HepG2 (cell line): Measurements from ENCODE around the gene LYST. TPM values are rescaled to one million over a fixed set of nuclear protein-coding genes. Genes with fewer than 3 reads are reported as not detected.

ENCODE experiments used
- ATAC-seq: fragments of 200-7000 bp; cut with Tn5 transposase; 3 replicates; pipeline ENCODE4 v1.9.1; 2020; ENCODE audit warnings: mild to moderate bottlenecking, moderate library complexity
- BruUV-seq: library from RNA; stranded (reverse); fragments of 400-500 nt; replicated peaks from 2 replicates; lab custom pipeline; 2021; lab: Mats Ljungman, UMichigan
- CTCF ChIA-PET: fragments of 300-600 bp; formaldehyde crosslinking; extraction: SDS; loops from one replicate; lab custom pipeline; 2021; ENCODE audit warnings: low total read pairs, inconsistent platforms, low intra/inter-chr PET ratio; lab: Yijun Ruan, JAX
- POLR2A ChIA-PET: fragments of 350-600 bp; sonication (Branson Sonifier 250); formaldehyde crosslinking; loops from one replicate; lab custom pipeline; 2020; ENCODE audit warnings: antibody characterized with exemption, inconsistent platforms; lab: Yijun Ruan, JAX
- DNase-seq: peaks from one replicate; pipeline ENCODE4 v3.0.0-alpha.2; 2015; ENCODE audit warnings: low spot score
- FAIRE-seq: peaks from 3 replicates; lab custom pipeline; 2011; peaks lifted over from hg19 to GRCh38; lab: Jason Lieb, UNC
- H2AFZ ChIP-seq: one replicate; pipeline ENCODE4 v1.6.1; 2011; ENCODE audit warnings: low read length, inconsistent platforms
- H3K27ac ChIP-seq: fragments of 300-600 bp; 3 replicates; pipeline ENCODE4 v1.8.0; 2011; ENCODE audit warnings: mixed run types, mild to moderate bottlenecking, mixed read lengths, low read length, inconsistent platforms; ENCODE audit not compliant: insufficient read depth; ENCODE audit errors: extremely low read length
- H3K27me3 ChIP-seq, 2 experiments: fragments of 200-600 bp in 1 of 2; 2 replicates in 1 of 2; 3 replicates in 1 of 2; pipeline versions ENCODE4 v1.6.0 to v1.8.0; 2011; ENCODE audit warnings: low read length in 2 of 2, mild to moderate bottlenecking in 2 of 2, moderate library complexity in 2 of 2, inconsistent platforms in 1 of 2; ENCODE audit not compliant: insufficient read depth in 2 of 2, control insufficient read depth in 1 of 2
- H3K36me3 ChIP-seq, 2 experiments: fragments of 200-600 bp in 1 of 2; replicated peaks in 1 of 2; 2 replicates in 1 of 2; 3 replicates in 1 of 2; pipeline versions ENCODE4 v1.5.1 to v1.8.0; 2011; ENCODE audit warnings: low read length in 2 of 2, inconsistent platforms in 1 of 2; ENCODE audit not compliant: insufficient read depth in 2 of 2, control insufficient read depth in 1 of 2
- H3K4me1 ChIP-seq: 2 replicates; pipeline ENCODE4 v1.5.1; 2012; ENCODE audit warnings: low read length, inconsistent platforms; ENCODE audit not compliant: insufficient read depth
- H3K4me2 ChIP-seq: 2 replicates; pipeline ENCODE4 v1.6.0; 2011; ENCODE audit warnings: low read depth, low read length, inconsistent platforms
- H3K4me3 ChIP-seq, 3 experiments: fragments of 200-600 bp in 1 of 3; sonication (generic), shearing (Covaris generic) in 1 of 3; replicated peaks in 1 of 3; 2 replicates each; pipeline ENCODE4 v1.5.1; 2011 to 2016; ENCODE audit warnings: low read length in 3 of 3, inconsistent platforms in 2 of 3, low read depth in 2 of 3, mild to moderate bottlenecking in 2 of 3, control low read depth in 1 of 3, mixed read lengths in 1 of 3; ENCODE audit not compliant: insufficient read depth in 1 of 3
- H3K79me2 ChIP-seq: one replicate; pipeline ENCODE4 v1.6.1; 2011; ENCODE audit warnings: low read length, inconsistent platforms; ENCODE audit not compliant: insufficient read depth
- H3K9ac ChIP-seq: 2 replicates; pipeline ENCODE4 v1.6.0; 2011; ENCODE audit warnings: mild to moderate bottlenecking, low read depth, low read length, inconsistent platforms; ENCODE audit not compliant: insufficient read depth
- H3K9me3 ChIP-seq: 2 replicates; pipeline ENCODE4 v1.5.1; 2012; ENCODE audit warnings: mild to moderate bottlenecking, low read length
- H4K20me1 ChIP-seq: 2 replicates; pipeline ENCODE4 v1.6.0; 2011; ENCODE audit warnings: inconsistent platforms, mild to moderate bottlenecking, low read length, moderate library complexity; ENCODE audit not compliant: insufficient read depth
- EHMT2 ChIP-seq: fragments of 200-600 bp; sonication (generic); IDR thresholded peaks from 2 replicates; pipeline ENCODE4 v1.7.0; 2017; ENCODE audit warnings: antibody characterized with exemption, low read depth, low read length, borderline replicate concordance
- SNAPC4 ChIP-seq: sonication (generic); formaldehyde crosslinking; IDR thresholded peaks from 2 replicates; pipeline ENCODE4 v1.4.0; 2020; ENCODE audit warnings: mild to moderate bottlenecking, missing genetic modification reagents
- SNRNP70 ChIP-seq: fragments of 200-400 bp; formaldehyde crosslinking; IDR thresholded peaks from 2 replicates; pipeline ENCODE4 v1.6.1; 2017; ENCODE audit warnings: mild to moderate bottlenecking, low read depth, low read length, moderate library complexity
- U2AF1 ChIP-seq: fragments of 200-400 bp; formaldehyde crosslinking; optimal IDR thresholded peaks from 2 replicates; pipeline ENCODE3; 2017; ENCODE audit warnings: mild to moderate bottlenecking, low read depth, low read length
- ZNF639 ChIP-seq: conservative IDR thresholded peaks from 2 replicates; pipeline ENCODE4 v1.6.1; 2018; ENCODE audit warnings: missing genetic modification reagents
- ZNF790 ChIP-seq: sonication (generic); formaldehyde crosslinking; IDR thresholded peaks from 2 replicates; pipeline ENCODE4 v1.8.0; 2022; ENCODE audit warnings: missing genetic modification reagents, mild to moderate bottlenecking, borderline replicate concordance
- ZSCAN9 ChIP-seq: IDR thresholded peaks from 2 replicates; pipeline ENCODE4 v1.6.1; 2016; ENCODE audit warnings: borderline replicate concordance
- WGBS: methylation state at CpG from one replicate; pipeline ENCODE4 v1.1.6; 2017; ENCODE audit warnings: low lambda C conversion rate; 5-methylcytosine and 5-hydroxymethylcytosine counted together
- in situ Hi-C: cut with HindIII; loops from 2 replicates; pipeline ENCODE4 v1.10.0; 2017; ENCODE audit warnings: low pct_unique_long_range_greater_than_20kb; ENCODE audit not compliant: extremely low pct_ligation_motif_present
- intact Hi-C: fragments of 100-400 bp; cut with micrococcal nuclease; formaldehyde crosslinking; loops from one replicate; pipeline ENCODE4 v1.10.0; 2022; ENCODE audit not compliant: unreplicated experiment
- polyA plus RNA-seq, 8 experiments: library from polyadenylated mRNA; depleted of rRNA in 3 of 8; stranded (reverse) in 7 of 8; unstranded in 1 of 8; fragments of >200 nt; fragmentation: Illumina TruSeq in 4 of 8; extraction: Trizol in 4 of 8; gene quantifications; 2 replicates each; pipeline versions ENCODE4 v1.2.1 to v1.2.3, GENCODE V29; 2011 to 2016; ENCODE audit warnings: low read depth in 4 of 8, missing spikeins in 1 of 8, mixed read lengths in 1 of 8; ENCODE audit not compliant: insufficient read depth in 1 of 8
- total RNA-seq, 5 experiments: library from RNA; depleted of rRNA; stranded (reverse); fragments of >200 nt; fragmentation: Illumina TruSeq; extraction: Trizol; gene quantifications; 2 replicates each; pipeline ENCODE4 v1.2.3, GENCODE V29; 2016; ENCODE audit warnings: low read depth in 1 of 5
- TF ChIP-seq, protein P1 (sequence below): sonication (generic); formaldehyde crosslinking; IDR thresholded peaks from 2 replicates; pipeline ENCODE4 v1.4.0; 2020; ENCODE audit warnings: missing genetic modification reagents, borderline replicate concordance

Gene LYST
- total and polyA plus RNA-seq, 2 of the 13 experiments (the other 11 are each of a cell fraction or from before 2014, with no cell fraction given) = 0.91 to 2.5 TPM

DNA sequence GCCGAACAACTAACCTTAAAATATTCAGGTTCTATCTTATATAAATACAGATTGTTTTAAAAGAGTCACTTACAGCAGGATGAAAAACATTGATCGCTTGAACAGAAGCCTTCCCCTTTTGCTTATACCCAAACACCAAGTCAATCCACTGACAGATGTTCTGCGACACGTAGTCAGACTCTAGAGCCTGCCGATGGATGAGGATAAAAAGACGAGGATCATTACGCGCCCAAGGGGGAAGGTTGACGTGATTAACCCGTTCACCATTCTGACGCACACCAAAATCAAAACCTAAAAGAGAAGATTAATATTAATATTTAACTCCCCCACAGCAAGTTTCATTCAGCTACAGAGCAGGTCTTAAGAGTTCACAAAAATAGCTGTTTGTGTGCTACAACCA is 157.7 kb downstream of the LYST start:
- 95% methylated on average over 11 of the region's 11 CpGs for WGBS
- no peak for FAIRE-seq
- TF ChIP-seq SNAPC4 (CRISPR knock-in tag) (no peak), SNRNP70 (no peak), ZSCAN9 (CRISPR knock-in tag) (no peak), EHMT2 (no peak), U2AF1 (no peak), ZNF790 (CRISPR knock-in tag) (no peak), ZNF639 (no peak)
- TF ChIP-seq, protein P1, sequence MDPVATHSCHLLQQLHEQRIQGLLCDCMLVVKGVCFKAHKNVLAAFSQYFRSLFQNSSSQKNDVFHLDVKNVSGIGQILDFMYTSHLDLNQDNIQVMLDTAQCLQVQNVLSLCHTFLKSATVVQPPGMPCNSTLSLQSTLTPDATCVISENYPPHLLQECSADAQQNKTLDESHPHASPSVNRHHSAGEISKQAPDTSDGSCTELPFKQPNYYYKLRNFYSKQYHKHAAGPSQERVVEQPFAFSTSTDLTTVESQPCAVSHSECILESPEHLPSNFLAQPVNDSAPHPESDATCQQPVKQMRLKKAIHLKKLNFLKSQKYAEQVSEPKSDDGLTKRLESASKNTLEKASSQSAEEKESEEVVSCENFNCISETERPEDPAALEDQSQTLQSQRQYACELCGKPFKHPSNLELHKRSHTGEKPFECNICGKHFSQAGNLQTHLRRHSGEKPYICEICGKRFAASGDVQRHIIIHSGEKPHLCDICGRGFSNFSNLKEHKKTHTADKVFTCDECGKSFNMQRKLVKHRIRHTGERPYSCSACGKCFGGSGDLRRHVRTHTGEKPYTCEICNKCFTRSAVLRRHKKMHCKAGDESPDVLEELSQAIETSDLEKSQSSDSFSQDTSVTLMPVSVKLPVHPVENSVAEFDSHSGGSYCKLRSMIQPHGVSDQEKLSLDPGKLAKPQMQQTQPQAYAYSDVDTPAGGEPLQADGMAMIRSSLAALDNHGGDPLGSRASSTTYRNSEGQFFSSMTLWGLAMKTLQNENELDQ (CRISPR knock-in tag) = no peak
- TF ChIP-seq, all 625 proteins: peak for 0
- Histone ChIP-seq H3K9ac (no peak overlapping the region), H3K36me3 (no peaks in the 10 kb centered on the region), H3K4me3 (no peak overlapping the region), H4K20me1 (no peaks in the 10 kb centered on the region), H3K27ac (no peak overlapping the region), H3K4me2 (no peak overlapping the region), H3K79me2 (no peaks in the 10 kb centered on the region), H3K27me3 (no peaks in the 10 kb centered on the region), H3K4me1 (no peaks in the 10 kb centered on the region), H3K9me3 (no peaks in the 10 kb centered on the region), H2AFZ (no peak overlapping the region)
- in situ Hi-C loops (no loop called here), intact Hi-C loops (no loop called here)
- POLR2A ChIA-PET = no interaction called here
- no TSS peak for BruUV-seq
- DNase-seq (no peak), ATAC-seq (no peak)
- CTCF ChIA-PET = no interaction called here
